ENCODE results near the gene STK38. TPM values are rescaled to one million over a fixed set of nuclear protein-coding genes. Genes with fewer than 3 reads are reported as not detected.
"Not testable (repeated sequence)": the region's sequence is repeated elsewhere in the genome, so short reads cannot be mapped to it uniquely, and the experiment has no call there.

Gene STK38
- total RNA-seq, 2 experiments from 2014 or later: 22.9 to 23.4 TPM

- Mint-ChIP-seq H3K4me1 (ENCODE audit: low read depth) (peaks cover 15% of the 10 kb centered on the region), H3K27me3 (no peaks in the 10 kb centered on the region), H3K27ac (peak overlapping the region; percentile 96), H3K36me3 (ENCODE audit: low read depth) (peaks cover 44% of the 10 kb centered on the region), H3K4me3 (peak overlapping the region; percentile 86), H3K9me3 (no peaks in the 10 kb centered on the region)
- intact Hi-C loops (cut with micrococcal nuclease): no loop called here
- ChIA-PET POLR2A (interaction anchor here (0.5 to 8.9 kb wide), 15 partner anchors 10 to 154 kb away, joined by 3 to 139 read pairs (median 4); no protein-coding TSS in a partner anchor), CTCF (interaction anchor here (1.2 kb wide), 1 partner anchor 8 kb away, joined by 3 read pairs; no protein-coding TSS in a partner anchor)
- ATAC-seq (peak; percentile 28), DNase-seq (peak; percentile 71)
- no peak for TF ChIP-seq CTCF (IDR thresholded peaks at IDR 0.05)
Measured at GRCh38 chr6:36593569-36594028, 46.3 kb upstream of the STK38 start.

GRCh38 chr6:36592221-36592655 lies 45.0 kb upstream of the STK38 start:
- ATAC-seq (no peak), DNase-seq (no peak)
- intact Hi-C loops (cut with micrococcal nuclease): no loop called here
- no peaks in the 10 kb centered on the region for H3K9me3 Mint-ChIP-seq
- CTCF ChIA-PET: no interaction called here
- no peak for TF ChIP-seq CTCF (IDR thresholded peaks at IDR 0.05)
- peak overlapping the region; percentile 92 for H3K27ac Mint-ChIP-seq
- H3K36me3 Mint-ChIP-seq (ENCODE audit: low read depth): peaks cover 30% of the 10 kb centered on the region
- H3K4me1 Mint-ChIP-seq (ENCODE audit: low read depth): peaks cover 10% of the 10 kb centered on the region
- POLR2A ChIA-PET: interaction anchor here (1.4 to 8.9 kb wide), 4 partner anchors 15 to 151 kb away, joined by 4 to 139 read pairs (median 6); no protein-coding TSS in a partner anchor
- no peaks in the 10 kb centered on the region for H3K27me3 Mint-ChIP-seq
- peak overlapping the region; percentile 86 for H3K4me3 Mint-ChIP-seq

GRCh38 chr6:36590237-36590636 lies 43.0 kb upstream of the STK38 start:
- ChIA-PET CTCF (no interaction called here), POLR2A (no interaction called here)
- TF ChIP-seq CTCF (IDR thresholded peaks at IDR 0.05): no peak
- Mint-ChIP-seq H3K36me3 (ENCODE audit: low read depth) (peaks cover 10% of the 10 kb centered on the region), H3K4me1 (ENCODE audit: low read depth) (peaks cover 10% of the 10 kb centered on the region), H3K27me3 (no peaks in the 10 kb centered on the region), H3K4me3 (no peak overlapping the region), H3K27ac (no peak overlapping the region), H3K9me3 (no peaks in the 10 kb centered on the region)
- no peak for DNase-seq
- no peak for ATAC-seq
- intact Hi-C loops (cut with micrococcal nuclease): no loop called here

GRCh38 chr6:36589025-36589400 lies 41.7 kb upstream of the STK38 start:
- CTCF ChIA-PET: not testable (repeated sequence)

GRCh38 chr6:36586606-36587005 lies 39.3 kb upstream of the STK38 start:
- TF ChIP-seq CTCF (IDR thresholded peaks at IDR 0.05): no peak
- H3K4me1 Mint-ChIP-seq (ENCODE audit: low read depth): peaks cover 2% of the 10 kb centered on the region
- ChIA-PET POLR2A (interaction anchor here (0.5 to 1.2 kb wide), 6 partner anchors 8 to 591 kb away, joined by 3 read pairs; no protein-coding TSS in a partner anchor), CTCF (interaction anchor here (1.5 kb wide), 1 partner anchor 12 kb away, joined by 3 read pairs; no protein-coding TSS in a partner anchor)
- no peak overlapping the region for H3K4me3 Mint-ChIP-seq
- no peak overlapping the region for H3K27ac Mint-ChIP-seq
- H3K36me3 Mint-ChIP-seq (ENCODE audit: low read depth): no peaks in the 10 kb centered on the region
- ATAC-seq (no peak), DNase-seq (no peak)
- H3K9me3 Mint-ChIP-seq: no peaks in the 10 kb centered on the region
- H3K27me3 Mint-ChIP-seq: no peaks in the 10 kb centered on the region
- intact Hi-C loops (cut with micrococcal nuclease): no loop called here

More at GRCh38 chr6:36589025-36589400, 41.7 kb upstream of the STK38 start:
- H3K36me3 Mint-ChIP-seq (ENCODE audit: low read depth); ATAC-seq; POLR2A ChIA-PET; H3K27ac Mint-ChIP-seq; H3K27me3 Mint-ChIP-seq; DNase-seq; intact Hi-C loops (cut with micrococcal nuclease); H3K9me3 Mint-ChIP-seq; H3K4me3 Mint-ChIP-seq; H3K4me1 Mint-ChIP-seq (ENCODE audit: low read depth): not testable (repeated sequence)
